GM19468 (cell line): Measurements from ENCODE around the gene FILIP1L.

Experiments
- ATAC-seq: cut with Tn5 transposase; IDR thresholded peaks from one replicate; pipeline ENCODE4 v1.9.1; 2021; ENCODE audit warnings: mild to moderate bottlenecking, moderate library complexity, moderate number of reproducible peaks; ENCODE audit not compliant: unreplicated experiment; ENCODE audit errors: extremely low read depth

Gene FILIP1L

DNA sequence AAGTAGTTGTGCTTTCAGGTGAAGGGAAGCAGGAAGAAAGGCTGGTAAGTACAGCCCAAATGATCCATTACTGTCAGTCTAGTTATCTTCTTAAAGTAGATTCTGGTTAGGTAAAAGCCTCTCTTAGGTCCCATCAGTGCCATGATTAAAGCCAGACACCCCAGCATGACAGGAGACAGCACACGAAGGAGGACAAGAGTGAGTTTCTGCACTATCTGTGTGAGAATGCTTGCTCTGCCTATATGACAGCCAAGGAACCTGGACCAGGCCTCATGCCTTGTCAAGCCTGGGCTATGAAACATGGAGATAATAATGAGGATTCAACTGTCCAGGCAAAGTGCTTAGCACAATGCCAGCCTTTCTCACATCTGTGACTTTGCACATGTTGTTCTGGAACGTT is 13.5 kb upstream of the FILIP1L start:
- ATAC-seq = no peak

DNA sequence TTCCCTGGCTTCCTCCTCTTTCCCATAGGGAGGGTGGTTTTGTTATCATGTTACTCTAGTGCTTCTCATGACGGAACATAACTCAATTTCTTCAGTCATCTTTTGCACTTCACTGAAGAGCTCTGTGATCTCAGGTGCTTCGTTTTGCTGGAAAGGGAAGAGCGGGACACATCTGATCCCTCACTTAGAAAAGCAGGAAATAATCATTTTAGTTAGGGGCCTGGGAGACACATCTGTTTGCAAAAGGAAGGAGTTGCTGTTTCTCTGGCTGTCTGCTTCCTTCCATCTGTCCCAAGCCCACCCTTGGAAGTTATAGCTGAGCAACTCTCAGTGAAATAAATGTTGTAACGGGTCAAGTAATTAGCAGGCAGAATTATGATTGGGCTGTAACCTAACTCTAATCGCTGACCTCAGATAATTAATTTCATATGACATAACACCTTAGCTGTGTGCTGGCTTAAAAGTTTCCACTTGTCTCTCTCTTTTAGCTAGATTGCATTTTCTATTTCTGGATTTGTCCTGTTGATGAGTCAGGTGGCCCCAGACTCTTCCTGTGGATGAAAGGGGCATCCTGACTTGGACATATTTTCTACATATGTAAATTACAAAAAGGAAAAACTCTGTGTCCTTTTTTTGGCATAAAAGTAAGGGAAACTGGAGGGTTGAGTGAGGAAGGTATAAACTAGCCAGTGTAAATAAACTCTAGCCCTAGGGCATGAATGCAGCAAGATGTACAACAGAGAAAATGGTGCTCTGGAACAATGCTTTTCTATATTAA is 11.0 kb upstream of the FILIP1L start:
- no peak for ATAC-seq

GRCh38 chr3:100124201-100124761 is 10.0 kb upstream of the FILIP1L start:
- ATAC-seq = no peak

DNA sequence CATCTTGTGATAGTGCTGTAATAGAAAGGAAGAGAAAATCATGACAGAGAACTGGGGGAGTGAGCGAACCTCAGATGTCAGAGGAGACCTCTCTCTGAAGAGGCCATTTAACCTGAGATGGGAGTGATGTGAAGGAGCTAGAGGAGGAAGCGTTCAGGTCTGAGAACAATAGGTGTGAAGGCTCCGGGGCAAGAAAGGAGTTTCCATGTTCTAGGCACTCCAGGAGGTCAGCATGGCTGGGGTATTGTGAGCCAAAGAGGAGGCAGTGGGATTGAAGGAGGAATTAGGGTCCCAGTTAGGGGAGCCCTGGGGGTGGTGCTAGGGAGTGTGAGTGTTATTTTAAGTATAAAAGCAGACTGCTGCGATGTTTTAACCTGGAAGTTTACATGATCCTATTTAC is 8.8 kb upstream of the FILIP1L start:
- no peak for ATAC-seq

GRCh38 chr3:100122321-100122720 is 8.0 kb upstream of the FILIP1L start:
- no peak for ATAC-seq

- ATAC-seq = no peak
Observed at GRCh38 chr3:100120693-100121092, 6.4 kb upstream of the FILIP1L start.

DNA sequence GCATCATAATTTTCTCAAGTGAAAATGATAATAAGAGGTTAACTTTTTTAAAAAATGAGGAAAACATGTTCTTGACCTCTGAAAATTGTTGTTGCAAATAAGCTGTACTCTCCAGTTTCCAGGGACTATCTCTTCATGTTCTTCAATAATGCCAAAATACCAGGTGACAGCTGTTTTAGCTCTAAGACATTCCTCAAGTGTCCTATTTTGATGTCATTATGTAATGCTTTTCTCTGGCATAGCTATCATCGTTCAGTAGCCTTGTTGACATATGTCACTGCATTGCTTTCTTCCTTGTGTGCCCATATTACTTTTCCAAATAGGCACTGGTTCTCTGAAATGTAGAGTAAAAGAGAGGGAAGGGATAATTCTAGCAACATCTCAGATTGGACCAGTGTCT is 5.7 kb upstream of the FILIP1L start:
- no peak for ATAC-seq

DNA sequence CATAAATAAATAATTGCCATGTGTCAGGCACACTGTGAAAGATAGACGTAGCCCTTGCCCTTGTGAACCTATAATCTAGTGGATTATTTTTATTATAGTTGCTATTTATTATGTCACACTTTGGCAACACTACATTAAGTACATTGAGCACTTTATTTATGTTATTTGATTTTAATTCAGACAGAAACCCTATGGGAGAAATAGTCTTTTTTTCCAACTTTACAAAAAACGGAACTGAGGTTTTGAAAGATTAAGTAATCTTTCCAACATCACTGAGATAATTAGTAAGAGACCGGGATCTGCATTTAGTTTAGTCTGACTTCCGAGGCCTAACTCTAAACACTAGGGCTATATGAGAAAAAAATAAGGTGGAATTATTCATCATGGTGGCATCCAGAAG is 2.8 kb upstream of the FILIP1L start:
- no peak for ATAC-seq

- ATAC-seq = no peak
Observed at GRCh38 chr3:100113723-100114412, 433 bp downstream of the FILIP1L start.

GRCh38 chr3:100111728-100112127 is 2.6 kb downstream of the FILIP1L start:
- ATAC-seq = no peak

DNA sequence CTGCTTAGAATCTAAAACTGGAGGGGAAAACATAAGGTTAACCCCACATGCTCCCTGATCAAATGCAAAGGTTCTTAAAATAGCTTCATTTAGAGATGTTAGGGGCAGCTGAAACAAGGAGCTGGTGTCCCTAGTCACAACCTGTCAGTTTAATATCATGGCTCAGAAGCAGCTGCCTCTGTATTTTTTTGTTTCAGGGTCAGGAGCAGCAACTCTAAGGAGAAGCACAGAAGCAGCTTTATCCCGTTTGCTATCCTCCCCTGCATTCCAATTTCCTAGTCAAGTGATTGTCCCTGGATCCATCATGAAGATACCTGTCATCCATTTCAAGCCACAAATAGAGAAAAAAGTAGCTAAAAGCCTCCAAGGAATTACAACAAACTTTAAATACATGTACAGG is 4.1 kb downstream of the FILIP1L start:
- no peak for ATAC-seq

- no peak for ATAC-seq
Observed at GRCh38 chr3:100108464-100109079, 5.7 kb downstream of the FILIP1L start.

GRCh38 chr3:100107221-100107814 is 7.0 kb downstream of the FILIP1L start:
- no peak for ATAC-seq

DNA sequence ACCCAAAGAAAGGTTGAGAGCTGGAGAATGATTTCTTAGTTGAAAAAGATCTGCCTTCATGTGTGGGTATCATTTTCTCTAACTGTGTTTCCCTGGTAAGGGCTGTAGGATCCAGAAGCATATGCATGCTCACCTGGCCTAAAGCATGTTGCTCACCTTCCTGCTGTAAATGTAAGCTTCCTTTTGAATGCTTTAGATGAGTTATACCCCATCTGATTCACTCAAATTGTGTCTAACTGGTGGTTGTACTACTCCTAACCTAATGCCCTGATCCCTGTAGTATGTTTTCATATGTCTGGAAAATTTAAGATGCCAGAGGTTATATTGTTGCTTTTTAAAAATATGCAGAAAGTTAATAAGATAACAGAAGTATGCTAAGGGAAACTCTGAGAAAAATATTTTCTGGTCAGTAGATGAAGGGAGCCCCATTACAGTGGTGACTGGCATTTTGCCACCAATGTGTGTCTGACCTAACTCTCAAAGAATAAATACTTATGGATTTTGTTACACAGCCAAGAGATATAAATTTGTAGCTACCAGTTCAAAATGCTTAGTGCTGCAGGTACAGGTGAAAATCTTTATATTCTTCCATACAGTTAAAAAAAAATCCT is 7.7 kb downstream of the FILIP1L start:
- no peak for ATAC-seq

DNA sequence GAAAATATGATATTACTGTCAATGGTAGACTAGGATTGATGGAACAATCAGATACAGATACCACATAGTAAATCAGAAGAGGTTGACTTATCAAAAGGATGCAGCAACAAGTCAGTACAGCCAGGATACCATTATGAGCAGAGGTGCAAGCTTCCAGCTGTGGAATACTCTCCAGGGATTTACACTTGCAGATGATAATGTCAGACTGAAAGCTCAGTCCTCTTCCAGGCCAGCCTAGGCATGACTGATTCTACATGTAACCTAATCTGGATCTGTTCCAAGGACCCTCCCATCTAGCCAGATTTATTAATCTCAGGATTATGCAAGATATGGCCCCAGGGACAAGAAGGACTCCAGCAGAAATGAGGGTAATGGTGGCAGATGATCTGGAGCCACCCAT is 8.2 kb downstream of the FILIP1L start:
- no peak for ATAC-seq

- ATAC-seq = no peak
Observed at GRCh38 chr3:100105501-100105900, 8.8 kb downstream of the FILIP1L start.

DNA sequence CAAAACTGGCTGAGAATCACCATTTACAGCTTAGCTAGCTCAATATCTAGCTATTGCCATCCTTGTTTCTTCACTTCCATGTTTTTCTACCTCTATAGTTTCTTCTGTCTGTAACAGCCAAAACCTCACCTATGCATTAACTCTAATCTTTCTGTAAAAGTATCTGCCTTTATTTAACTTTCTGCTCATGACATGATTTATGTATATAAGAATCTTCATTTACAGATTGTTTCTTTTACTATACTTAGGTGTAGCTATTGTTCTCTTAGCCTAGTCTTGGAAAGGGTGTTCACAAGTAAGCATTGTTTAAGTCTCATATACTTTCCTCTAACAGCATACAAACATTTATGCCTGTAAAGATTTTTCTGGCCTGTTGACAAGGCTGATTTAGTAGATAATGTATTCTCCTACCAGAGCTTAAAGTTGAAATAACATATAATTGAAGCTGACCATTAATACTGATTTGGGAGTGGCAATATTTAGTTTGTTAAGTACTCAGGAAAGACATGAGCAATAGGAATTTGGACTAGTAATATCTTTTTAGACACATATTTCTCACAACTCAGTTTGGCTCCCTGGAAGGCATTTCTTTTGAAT is 9.4 kb downstream of the FILIP1L start:
- no peak for ATAC-seq

GRCh38 chr3:100104442-100104798 is 9.9 kb downstream of the FILIP1L start:
- no peak for ATAC-seq

- ATAC-seq = peak; percentile 92
Observed at GRCh38 chr3:100103558-100104441, 10.5 kb downstream of the FILIP1L start.
